CD4-positive, alpha-beta T cell treated with Interleukin-21 for 1 hour (primary cell): Measurements from ENCODE around the gene PRPF38A.
"Not testable (repeated sequence)": the region's sequence is repeated elsewhere in the genome, so short reads cannot be mapped to it uniquely, and the experiment has no call there.

Experiments
- DNase-seq: peaks from one replicate; pipeline ENCODE4 v3.0.0-alpha.2; 2020

PRPF38A gene

GRCh38 chr1:52404116-52404974 lies at the start of gene PRPF38A, which contains the start of gene ORC1:
Gene PRPF38A (plus strand): TSS chr1:52404602. CDS start chr1:52404750, 148 bp downstream.
Gene ORC1 (minus strand): TSS chr1:52404423. CDS start chr1:52402223, 2,200 bp downstream.
- DNase-seq: peak; percentile 97

- no peak for DNase-seq
Measured at GRCh38 chr1:52355436-52355835, 49.0 kb upstream of the PRPF38A start.

GRCh38 chr1:52355847-52356505 lies 48.4 kb upstream of the PRPF38A start:
- no peak for DNase-seq

- DNase-seq: no peak
Measured at GRCh38 chr1:52356818-52357355, 47.5 kb upstream of the PRPF38A start.

- no peak for DNase-seq
Measured at GRCh38 chr1:52357397-52357796, 47.0 kb upstream of the PRPF38A start.

- DNase-seq: no peak
Measured at GRCh38 chr1:52358851-52359497, 45.4 kb upstream of the PRPF38A start.

GRCh38 chr1:52359676-52360594 lies 44.5 kb upstream of the PRPF38A start:
- no peak for DNase-seq

GRCh38 chr1:52360595-52360968 lies 43.8 kb upstream of the PRPF38A start:
- DNase-seq: no peak

- no peak for DNase-seq
Measured at GRCh38 chr1:52364235-52364839, 40.1 kb upstream of the PRPF38A start.

- DNase-seq: peak; percentile 60
Measured at GRCh38 chr1:52365071-52365745, 39.2 kb upstream of the PRPF38A start.

GRCh38 chr1:52365746-52366516 lies 38.5 kb upstream of the PRPF38A start, which contains the start of gene CC2D1B:
Gene CC2D1B (minus strand): TSS chr1:52366205. CDS start chr1:52364620, 1,585 bp downstream.
- peak; percentile 99 for DNase-seq

GRCh38 chr1:52366517-52366827 lies 37.9 kb upstream of the PRPF38A start:
- no peak for DNase-seq

- no peak for DNase-seq
Measured at GRCh38 chr1:52367272-52367671, 37.1 kb upstream of the PRPF38A start.

- DNase-seq: peak; percentile 64
Measured at GRCh38 chr1:52368383-52369172, 35.8 kb upstream of the PRPF38A start.

- not testable (repeated sequence) for DNase-seq
Measured at GRCh38 chr1:52369851-52370250, 34.6 kb upstream of the PRPF38A start.

GRCh38 chr1:52385376-52385775 lies 19.0 kb upstream of the PRPF38A start:
- no peak for DNase-seq

- DNase-seq: no peak
Measured at GRCh38 chr1:52386458-52386857, 17.9 kb upstream of the PRPF38A start.

- no peak for DNase-seq
Measured at GRCh38 chr1:52393174-52393573, 11.2 kb upstream of the PRPF38A start.

- no peak for DNase-seq
Measured at GRCh38 chr1:52399629-52400028, 4.8 kb upstream of the PRPF38A start.

GRCh38 chr1:52400131-52400530 lies 4.3 kb upstream of the PRPF38A start:
- DNase-seq: no peak
